Activated T-helper 1 cell treated with Interleukin-2 at 50 U/mL for 16 hours (primary cell): ENCODE measurements around the gene PTK6.

Source experiments
- DNase-seq: peaks from one replicate; pipeline ENCODE4 v3.0.0-alpha.2; 2020; ENCODE audit warnings: low read depth

PTK6 gene

GRCh38 chr20:63543131-63543530, 6.0 kb upstream of the PTK6 start:
- no peak for DNase-seq

GRCh38 chr20:63542696-63543095, 5.5 kb upstream of the PTK6 start:
- no peak for DNase-seq

GRCh38 chr20:63542031-63542559, 4.9 kb upstream of the PTK6 start:
- DNase-seq = no peak

- DNase-seq = no peak
Observed at GRCh38 chr20:63541371-63541770, 4.2 kb upstream of the PTK6 start.

GRCh38 chr20:63540417-63541186, 3.4 kb upstream of the PTK6 start:
- no peak for DNase-seq

- DNase-seq = no peak
Observed at GRCh38 chr20:63539441-63540370, 2.5 kb upstream of the PTK6 start.

GRCh38 chr20:63539092-63539430, 1.9 kb upstream of the PTK6 start:
- no peak for DNase-seq

- no peak for DNase-seq
Observed at GRCh38 chr20:63538204-63539091, 1.3 kb upstream of the PTK6 start.

GRCh38 chr20:63537525-63538203, 488 bp upstream of the PTK6 start:
- DNase-seq = peak; percentile 84

- no peak for DNase-seq
Observed at GRCh38 chr20:63536241-63536977, 767 bp downstream of the PTK6 start.

- no peak for DNase-seq
Observed at GRCh38 chr20:63534831-63535651, 2.1 kb downstream of the PTK6 start.

- DNase-seq = no peak
Observed at GRCh38 chr20:63534427-63534830, 2.7 kb downstream of the PTK6 start.

- DNase-seq = no peak
Observed at GRCh38 chr20:63533871-63534393, 3.2 kb downstream of the PTK6 start.

GRCh38 chr20:63533388-63533787, 3.8 kb downstream of the PTK6 start:
- no peak for DNase-seq

GRCh38 chr20:63532449-63532971, 4.7 kb downstream of the PTK6 start:
- no peak for DNase-seq

GRCh38 chr20:63531686-63532448, 5.3 kb downstream of the PTK6 start:
- DNase-seq = no peak

GRCh38 chr20:63530788-63531160, 6.4 kb downstream of the PTK6 start:
- DNase-seq = no peak
